GM19324 (cell line): ENCODE results near the gene APEH.

Source experiments
- ATAC-seq: cut with Tn5 transposase; IDR thresholded peaks from one replicate; pipeline ENCODE4 v1.9.1; 2021; ENCODE audit warnings: mild to moderate bottlenecking, moderate library complexity; ENCODE audit not compliant: unreplicated experiment, low FRiP score

Gene APEH

GRCh38 chr3:49650177-49650576, 24.0 kb upstream of the APEH start:
- no peak for ATAC-seq

DNA sequence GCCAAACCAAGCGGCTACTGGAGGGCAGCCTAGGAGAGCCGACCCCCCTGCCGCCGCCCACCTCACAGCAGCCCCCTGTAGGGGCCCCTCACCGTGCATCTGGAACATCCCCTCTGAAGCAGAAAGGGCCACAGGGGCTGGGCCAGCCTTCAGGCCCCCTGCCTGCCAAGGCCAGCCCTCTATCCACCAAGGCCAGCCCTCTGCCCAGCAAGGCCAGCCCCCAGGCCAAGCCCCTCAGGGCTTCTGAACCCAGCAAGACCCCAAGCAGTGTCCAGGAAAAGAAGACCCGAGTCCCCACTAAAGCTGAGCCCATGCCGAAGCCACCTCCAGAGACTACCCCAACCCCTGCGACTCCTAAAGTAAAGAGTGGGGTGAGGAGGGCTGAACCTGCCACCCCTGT, 23.5 kb upstream of the APEH start:
- no peak for ATAC-seq

- ATAC-seq: no peak
These were observed 21.8 kb upstream of the APEH start for GRCh38 chr3:49652218-49652902.

GRCh38 chr3:49652903-49653415, 21.2 kb upstream of the APEH start:
- ATAC-seq: no peak

GRCh38 chr3:49653621-49654020, 20.5 kb upstream of the APEH start:
- no peak for ATAC-seq

GRCh38 chr3:49654176-49654825, 19.9 kb upstream of the APEH start:
- ATAC-seq: no peak

DNA sequence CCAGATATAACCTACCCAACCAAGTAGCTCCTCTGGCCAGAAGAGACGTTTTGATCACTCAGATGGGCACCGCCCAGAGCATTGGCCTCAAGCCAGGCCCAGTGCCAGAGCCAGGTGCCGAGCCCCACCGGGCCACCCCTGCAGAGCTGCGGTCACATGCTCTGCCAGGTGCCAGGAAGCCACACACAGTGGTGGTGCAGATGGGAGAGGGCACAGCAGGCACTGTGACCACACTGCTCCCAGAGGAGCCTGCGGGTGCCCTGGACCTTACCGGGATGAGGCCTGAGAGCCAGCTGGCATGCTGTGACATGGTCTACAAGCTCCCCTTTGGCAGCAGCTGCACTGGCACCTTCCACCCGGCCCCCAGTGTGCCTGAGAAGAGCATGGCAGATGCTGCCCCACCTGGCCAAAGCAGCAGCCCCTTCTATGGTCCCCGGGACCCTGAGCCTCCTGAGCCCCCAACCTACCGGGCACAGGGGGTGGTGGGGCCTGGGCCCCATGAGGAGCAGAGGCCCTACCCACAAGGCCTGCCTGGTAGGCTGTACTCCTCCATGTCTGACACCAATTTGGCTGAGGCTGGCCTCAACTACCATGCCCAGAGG, 19.1 kb upstream of the APEH start:
- ATAC-seq: no peak

GRCh38 chr3:49655731-49656285, 18.3 kb upstream of the APEH start:
- ATAC-seq: no peak

DNA sequence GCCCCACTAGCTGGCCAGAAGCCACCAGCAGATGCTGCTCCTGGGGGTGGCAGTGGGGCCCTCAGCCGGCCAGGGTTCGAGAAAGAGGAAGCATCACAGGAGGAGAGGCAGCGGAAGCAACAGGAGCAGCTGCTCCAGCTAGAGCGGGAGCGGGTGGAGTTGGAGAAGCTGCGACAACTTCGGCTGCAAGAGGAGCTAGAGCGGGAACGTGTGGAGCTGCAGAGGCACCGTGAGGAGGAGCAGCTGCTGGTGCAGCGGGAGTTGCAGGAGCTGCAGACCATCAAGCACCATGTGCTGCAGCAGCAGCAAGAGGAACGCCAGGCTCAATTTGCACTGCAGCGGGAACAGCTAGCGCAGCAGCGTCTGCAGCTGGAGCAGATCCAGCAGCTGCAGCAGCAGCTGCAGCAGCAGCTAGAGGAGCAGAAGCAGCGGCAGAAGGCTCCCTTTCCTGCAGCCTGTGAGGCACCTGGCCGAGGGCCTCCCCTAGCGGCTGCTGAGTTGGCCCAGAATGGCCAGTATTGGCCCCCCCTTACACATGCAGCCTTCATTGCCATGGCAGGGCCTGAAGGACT, 17.5 kb upstream of the APEH start:
- ATAC-seq: no peak

GRCh38 chr3:49657208-49657915, 16.8 kb upstream of the APEH start:
- no peak for ATAC-seq

DNA sequence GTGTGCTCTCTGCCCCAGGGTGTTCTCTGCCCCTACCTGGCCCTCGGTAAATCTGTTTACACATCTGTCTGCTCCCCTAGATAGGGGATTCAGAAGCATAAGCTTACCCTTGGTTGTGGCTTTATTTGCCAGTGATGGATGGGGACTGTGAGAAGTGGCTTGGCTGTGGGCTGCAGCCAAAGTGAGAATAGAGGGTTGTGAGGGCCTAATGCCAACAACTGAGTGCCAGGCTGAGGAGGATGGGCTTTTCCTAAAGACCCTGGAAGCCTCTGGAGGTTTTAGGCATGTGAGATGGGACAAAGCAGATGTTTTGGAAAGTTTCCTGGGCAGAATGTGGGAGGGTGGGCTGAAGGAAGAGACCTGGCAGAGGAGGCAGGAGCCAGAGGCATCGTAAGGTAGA, 15.4 kb upstream of the APEH start:
- ATAC-seq: no peak

- ATAC-seq: no peak
These were observed 14.4 kb upstream of the APEH start for GRCh38 chr3:49659756-49660155.

- ATAC-seq: no peak
These were observed 12.9 kb upstream of the APEH start for GRCh38 chr3:49661281-49661680.

- no peak for ATAC-seq
These were observed 12.1 kb upstream of the APEH start for GRCh38 chr3:49662021-49662420.

DNA sequence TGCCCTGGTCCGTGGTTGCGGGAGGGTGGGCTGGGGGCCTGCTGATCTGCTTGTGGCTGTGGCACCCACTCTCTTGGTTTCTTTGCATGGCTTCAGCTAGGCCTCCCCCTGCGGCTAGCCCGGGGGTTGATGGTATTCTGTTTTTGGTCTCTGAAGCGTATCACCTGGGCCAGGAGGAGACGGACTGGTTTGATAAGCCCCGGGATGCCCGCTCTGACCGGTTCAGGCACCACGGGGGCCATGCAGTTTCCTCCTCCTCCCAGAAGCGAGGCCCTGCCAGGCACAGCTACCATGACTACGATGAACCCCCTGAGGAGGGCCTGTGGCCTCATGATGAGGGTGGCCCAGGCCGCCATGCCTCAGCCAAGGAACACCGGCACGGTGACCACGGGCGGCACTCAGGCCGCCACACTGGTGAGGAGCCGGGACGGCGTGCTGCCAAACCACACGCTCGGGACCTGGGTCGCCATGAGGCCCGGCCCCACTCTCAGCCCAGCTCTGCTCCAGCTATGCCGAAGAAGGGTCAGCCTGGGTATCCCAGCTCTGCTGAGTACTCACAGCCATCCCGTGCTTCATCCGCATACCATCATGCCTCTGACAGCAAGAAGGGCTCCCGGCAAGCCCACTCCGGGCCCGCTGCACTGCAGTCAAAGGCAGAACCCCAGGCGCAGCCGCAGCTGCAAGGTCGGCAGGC, 11.3 kb upstream of the APEH start:
- ATAC-seq: no peak

- ATAC-seq: no peak
These were observed 10.3 kb upstream of the APEH start for GRCh38 chr3:49663831-49664230.

GRCh38 chr3:49664300-49664699, 9.9 kb upstream of the APEH start:
- no peak for ATAC-seq

GRCh38 chr3:49665822-49666519, 8.2 kb upstream of the APEH start:
- no peak for ATAC-seq

- ATAC-seq: no peak
These were observed 7.6 kb upstream of the APEH start for GRCh38 chr3:49666592-49666991.
